Nephron (organoid): ENCODE measurements around the gene CPZ.
"Not testable (repeated sequence)": the region's sequence is repeated elsewhere in the genome, so short reads cannot be mapped to it uniquely, and the experiment has no call there.

Experiments
- H3K27ac Mint-ChIP-seq, 3 experiments: 2 replicates each; pipeline ENCODE4 v1.8.0; 2020; ENCODE audit warnings: mixed read lengths in 3 of 3, mild to moderate bottlenecking in 2 of 3, moderate library complexity in 1 of 3
- H3K27me3 Mint-ChIP-seq: 2 replicates; pipeline ENCODE4 v1.8.0; 2021; ENCODE audit warnings: low read depth, mild to moderate bottlenecking, moderate library complexity, mixed read lengths
- H3K36me3 Mint-ChIP-seq: 2 replicates; pipeline ENCODE4 v1.8.0; 2020; ENCODE audit warnings: low read depth, mixed read lengths
- H3K4me1 Mint-ChIP-seq: 2 replicates; pipeline ENCODE4 v1.8.0; 2020; ENCODE audit warnings: mixed read lengths
- H3K4me3 Mint-ChIP-seq, 3 experiments: 2 replicates each; pipeline ENCODE4 v1.8.0; 2020; ENCODE audit warnings: mild to moderate bottlenecking in 3 of 3, mixed read lengths in 3 of 3, moderate library complexity in 2 of 3
- H3K9me3 Mint-ChIP-seq: 2 replicates; pipeline ENCODE4 v1.8.0; 2020; ENCODE audit warnings: mixed read lengths
- CTCF ChIP-seq, 3 experiments: fragments of 200-600 bp; sonication (generic); IDR thresholded peaks; one replicate each; pipeline ENCODE4 v1.5.0; 2021; ENCODE audit warnings: antibody characterized with exemption in 3 of 3; ENCODE audit not compliant: unreplicated experiment in 3 of 3

The CPZ gene

GRCh38 chr4:8615921-8616787 lies 23.6 kb downstream of the CPZ start:
- no peak for TF ChIP-seq CTCF (IDR thresholded peaks at IDR 0.05; ENCODE audit: unreplicated experiment in 3 of 3)
- Mint-ChIP-seq H3K27ac (no peak overlapping the region), H3K4me1 (peaks cover 5% of the 10 kb centered on the region), H3K27me3 (peaks cover 4% of the 10 kb centered on the region), H3K4me3 (no peak overlapping the region), H3K9me3 (no peaks in the 10 kb centered on the region), H3K36me3 (no peaks in the 10 kb centered on the region)

GRCh38 chr4:8616831-8617230 lies 24.3 kb downstream of the CPZ start:
- Mint-ChIP-seq H3K9me3 (no peaks in the 10 kb centered on the region), H3K27ac (no peak overlapping the region), H3K36me3 (no peaks in the 10 kb centered on the region), H3K27me3 (peaks cover 4% of the 10 kb centered on the region), H3K4me1 (peaks cover 5% of the 10 kb centered on the region), H3K4me3 (no peak overlapping the region)
- TF ChIP-seq CTCF (IDR thresholded peaks at IDR 0.05; ENCODE audit: unreplicated experiment in 3 of 3): no peak

GRCh38 chr4:8617486-8618040 lies 25.0 kb downstream of the CPZ start:
- Mint-ChIP-seq H3K9me3 (no peaks in the 10 kb centered on the region), H3K27me3 (peaks cover 4% of the 10 kb centered on the region), H3K36me3 (no peaks in the 10 kb centered on the region), H3K4me1 (peaks cover 5% of the 10 kb centered on the region), H3K4me3 (no peak overlapping the region), H3K27ac (no peak overlapping the region)
- TF ChIP-seq CTCF (IDR thresholded peaks at IDR 0.05; ENCODE audit: unreplicated experiment in 3 of 3): no peak

- TF ChIP-seq CTCF (IDR thresholded peaks at IDR 0.05; ENCODE audit: unreplicated experiment in 3 of 3): no peak
- H3K27me3 Mint-ChIP-seq: peaks cover 4% of the 10 kb centered on the region
- peaks cover 5% of the 10 kb centered on the region for H3K4me1 Mint-ChIP-seq
- H3K36me3 Mint-ChIP-seq: no peaks in the 10 kb centered on the region
- no peak overlapping the region for H3K4me3 Mint-ChIP-seq
- H3K27ac Mint-ChIP-seq: no peak overlapping the region
- no peaks in the 10 kb centered on the region for H3K9me3 Mint-ChIP-seq
Observed at GRCh38 chr4:8618421-8618820, 25.9 kb downstream of the CPZ start.

- Mint-ChIP-seq H3K4me3 (no peak overlapping the region), H3K36me3 (no peaks in the 10 kb centered on the region)
Observed at GRCh38 chr4:8618961-8619720, 26.6 kb downstream of the CPZ start.

GRCh38 chr4:8621135-8621534 lies 28.6 kb downstream of the CPZ start:
- H3K4me3 Mint-ChIP-seq, H3K9me3 Mint-ChIP-seq, H3K27me3 Mint-ChIP-seq, H3K36me3 Mint-ChIP-seq, H3K4me1 Mint-ChIP-seq, H3K27ac Mint-ChIP-seq: not testable (repeated sequence)

More at GRCh38 chr4:8618961-8619720, 26.6 kb downstream of the CPZ start:
- no peak for TF ChIP-seq CTCF (IDR thresholded peaks at IDR 0.05; ENCODE audit: unreplicated experiment in 3 of 3)
- H3K27ac Mint-ChIP-seq: no peak overlapping the region
- H3K9me3 Mint-ChIP-seq: no peaks in the 10 kb centered on the region
- peaks cover 5% of the 10 kb centered on the region for H3K4me1 Mint-ChIP-seq
- H3K27me3 Mint-ChIP-seq: peaks cover 4% of the 10 kb centered on the region

GRCh38 chr4:8624601-8625272 lies 32.2 kb downstream of the CPZ start:
- H3K9me3 Mint-ChIP-seq, H3K27me3 Mint-ChIP-seq, H3K4me3 Mint-ChIP-seq, H3K4me1 Mint-ChIP-seq, H3K27ac Mint-ChIP-seq, H3K36me3 Mint-ChIP-seq: not testable (repeated sequence)

- not testable (repeated sequence) for H3K27ac Mint-ChIP-seq, H3K9me3 Mint-ChIP-seq, H3K4me1 Mint-ChIP-seq
Observed at GRCh38 chr4:8630240-8630905, 37.8 kb downstream of the CPZ start.

More at GRCh38 chr4:8630240-8630905, 37.8 kb downstream of the CPZ start:
- not testable (repeated sequence) for H3K36me3 Mint-ChIP-seq, H3K27me3 Mint-ChIP-seq, H3K4me3 Mint-ChIP-seq
